Measurements from ENCODE around the gene ADGRV1.
"Not testable (repeated sequence)": the region's sequence is repeated elsewhere in the genome, so short reads cannot be mapped to it uniquely, and the experiment has no call there.

- TF ChIP-seq POLR2AphosphoS5 (IDR thresholded peaks at IDR 0.05; ENCODE audit: insufficient read depth, low read depth, low read length); EZH2 (IDR thresholded peaks at IDR 0.05; ENCODE audit: borderline replicate concordance, low read depth, low read length, severe bottlenecking); CTCF (IDR thresholded peaks at IDR 0.05; ENCODE audit: extremely low read depth in 1 of 2, insufficient read depth in 1 of 2, low read depth in 1 of 2, low read length in 2 of 2); POLR2A (IDR thresholded peaks at IDR 0.05; ENCODE audit: low read depth, low read length); FOS (IDR thresholded peaks at IDR 0.05; ENCODE audit: borderline replicate concordance, insufficient read depth, low read length); MAX (IDR thresholded peaks at IDR 0.05; ENCODE audit: insufficient read depth, insufficient read length); GATA2 (IDR thresholded peaks at IDR 0.05; ENCODE audit: insufficient read depth, insufficient read length, low read depth, low read length); MYC (IDR thresholded peaks at IDR 0.05; ENCODE audit: low read depth, low read length); JUN (IDR thresholded peaks at IDR 0.05; ENCODE audit: borderline replicate concordance, insufficient read depth, insufficient read length, low read depth): not testable (repeated sequence)
These were observed 211.5 kb downstream of the ADGRV1 start for GRCh38 chr5:90770006-90770541.
